GM10266 (cell line): ENCODE data around the gene OR10A5.
"Not testable (repeated sequence)": the region's sequence is repeated elsewhere in the genome, so short reads cannot be mapped to it uniquely, and the experiment has no call there.

Experiments
- DNase-seq: peaks from one replicate; pipeline ENCODE4 v3.0.0; 2012; ENCODE audit errors: extremely low spot score
- TF ChIP-seq, protein P1 (sequence below): IDR thresholded peaks from 2 replicates; pipeline ENCODE4 v1.5.1; 2012; ENCODE audit warnings: mild to moderate bottlenecking, low read depth; ENCODE audit not compliant: control insufficient read depth, insufficient read depth; ENCODE audit errors: missing control alignments

Gene OR10A5

DNA sequence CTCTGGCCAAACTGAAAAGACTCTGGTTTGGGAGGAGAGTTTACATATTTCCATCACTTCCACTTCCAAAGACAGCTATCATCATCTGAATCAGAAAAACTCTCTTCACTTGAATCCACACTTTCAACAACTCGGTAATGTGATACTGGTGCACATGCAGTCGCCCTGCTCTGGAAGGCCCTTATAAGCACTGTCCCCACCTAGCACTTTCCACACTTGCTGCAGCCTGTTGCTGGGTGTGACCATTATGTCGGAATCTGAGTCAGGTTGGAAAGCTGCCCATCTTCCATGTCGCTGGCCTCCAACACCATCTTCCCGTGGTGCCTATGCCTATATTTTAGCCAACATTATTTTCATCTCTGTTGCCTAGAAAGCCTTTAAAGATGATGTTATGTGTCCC, 1.1 kb upstream of the OR10A5 start:
- TF ChIP-seq, protein P1, sequence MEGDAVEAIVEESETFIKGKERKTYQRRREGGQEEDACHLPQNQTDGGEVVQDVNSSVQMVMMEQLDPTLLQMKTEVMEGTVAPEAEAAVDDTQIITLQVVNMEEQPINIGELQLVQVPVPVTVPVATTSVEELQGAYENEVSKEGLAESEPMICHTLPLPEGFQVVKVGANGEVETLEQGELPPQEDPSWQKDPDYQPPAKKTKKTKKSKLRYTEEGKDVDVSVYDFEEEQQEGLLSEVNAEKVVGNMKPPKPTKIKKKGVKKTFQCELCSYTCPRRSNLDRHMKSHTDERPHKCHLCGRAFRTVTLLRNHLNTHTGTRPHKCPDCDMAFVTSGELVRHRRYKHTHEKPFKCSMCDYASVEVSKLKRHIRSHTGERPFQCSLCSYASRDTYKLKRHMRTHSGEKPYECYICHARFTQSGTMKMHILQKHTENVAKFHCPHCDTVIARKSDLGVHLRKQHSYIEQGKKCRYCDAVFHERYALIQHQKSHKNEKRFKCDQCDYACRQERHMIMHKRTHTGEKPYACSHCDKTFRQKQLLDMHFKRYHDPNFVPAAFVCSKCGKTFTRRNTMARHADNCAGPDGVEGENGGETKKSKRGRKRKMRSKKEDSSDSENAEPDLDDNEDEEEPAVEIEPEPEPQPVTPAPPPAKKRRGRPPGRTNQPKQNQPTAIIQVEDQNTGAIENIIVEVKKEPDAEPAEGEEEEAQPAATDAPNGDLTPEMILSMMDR, result no peak
- no peak for DNase-seq

GRCh38 chr11:6850526-6850925, 5.0 kb downstream of the OR10A5 start:
- no peak for DNase-seq

GRCh38 chr11:6854801-6855200, 9.3 kb downstream of the OR10A5 start:
- DNase-seq, result not testable (repeated sequence)

More at GRCh38 chr11:6850526-6850925, 5.0 kb downstream of the OR10A5 start:
- TF ChIP-seq, protein P1, result no peak

- TF ChIP-seq, protein P1, result no peak
- DNase-seq, result no peak
Observed at GRCh38 chr11:6855971-6856541, 10.6 kb downstream of the OR10A5 start.

DNA sequence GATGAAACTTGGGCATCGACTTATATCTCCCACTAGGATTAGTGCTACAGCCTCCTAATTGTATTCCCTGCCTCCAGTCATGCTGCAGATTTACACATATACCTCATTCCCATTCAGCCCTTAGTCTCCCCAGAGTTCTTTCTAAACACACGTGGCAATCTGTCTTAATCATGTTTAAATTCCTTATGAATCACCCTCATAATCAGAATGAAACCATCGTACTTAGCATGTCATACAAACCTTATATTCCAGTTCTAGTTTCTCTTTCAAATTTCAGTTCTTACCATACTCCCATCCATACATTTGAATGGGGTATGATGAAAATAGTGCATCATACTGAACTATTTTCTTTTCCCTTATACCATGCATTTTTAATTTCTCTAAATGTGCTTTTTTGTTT, 11.4 kb downstream of the OR10A5 start:
- TF ChIP-seq, protein P1, result no peak
- DNase-seq, result peak; percentile 18

DNA sequence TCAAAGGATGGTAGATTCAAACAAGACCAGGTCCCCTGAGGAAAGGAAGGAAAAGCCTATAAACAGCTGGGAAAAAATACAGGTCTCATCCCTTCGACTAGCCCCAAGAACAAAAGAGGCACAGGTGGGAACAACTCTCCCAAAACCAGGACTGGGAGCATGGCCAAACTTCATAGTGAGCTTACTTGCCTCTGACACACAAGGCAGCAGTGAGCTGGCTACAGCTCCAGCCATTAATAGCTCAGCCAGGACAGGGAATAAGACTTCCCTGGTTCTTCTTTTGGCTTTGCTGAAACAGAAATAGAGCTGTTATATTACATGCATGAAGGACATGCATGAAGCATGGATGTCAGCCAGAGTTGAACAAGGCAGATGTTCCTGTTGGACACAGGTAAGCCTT, 17.5 kb downstream of the OR10A5 start, which contains the start of gene OR10A2:
Gene OR10A2, plus strand, starts transcription at position 97 of the 400 bp plus-strand sequence. CDS start 6,698 bp downstream, outside the sequence.
- DNase-seq, result no peak
- TF ChIP-seq, protein P1, result no peak

DNA sequence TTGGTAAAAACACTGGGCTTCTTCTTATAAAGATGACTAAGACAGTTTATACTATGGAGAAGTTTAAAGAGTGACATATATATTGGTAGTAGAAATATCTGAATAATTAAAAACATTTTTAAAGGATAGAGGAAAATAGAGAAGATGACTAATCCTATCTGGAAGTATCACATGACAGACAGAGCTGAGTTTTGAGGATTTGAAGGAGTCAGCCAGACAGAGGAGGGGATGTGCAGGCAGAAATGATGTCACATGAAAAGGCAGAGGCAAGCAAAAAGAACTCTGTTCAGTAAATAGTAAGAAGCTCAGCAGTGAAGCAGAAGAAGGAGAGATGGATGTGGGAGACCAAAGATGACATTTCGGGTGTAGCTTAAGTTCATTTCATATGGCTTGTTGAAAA, 19.0 kb downstream of the OR10A5 start:
- TF ChIP-seq, protein P1, result no peak
- DNase-seq, result no peak

GRCh38 chr11:6871278-6871677, 25.8 kb downstream of the OR10A5 start:
- DNase-seq, result no peak
- TF ChIP-seq, protein P1, result no peak
